ENCODE measurements around the gene SUSD4. TPM values are rescaled to one million over a fixed set of nuclear protein-coding genes. Genes with fewer than 3 reads are reported as not detected.

SUSD4 gene
- total RNA-seq, 6 experiments from 2014 or later, result 1.3 to 5.9 (median 2.8) TPM

GRCh38 chr1:223242382-223242955 lies 121.5 kb downstream of the SUSD4 start:
- no peaks in the 10 kb centered on the region for H3K9me3 ChIP-seq
- DNase-seq (no peak), ATAC-seq (no peak)
- peaks cover 0 to 2% (median 0%) of the 10 kb centered on the region in 4 donors for H3K4me1 ChIP-seq
- 86% methylated on average over 5 of the region's 6 CpGs for WGBS (ENCODE audit: insufficient coverage, low coverage, low lambda C conversion rate, missing lambda C conversion rate)
- H3K27ac ChIP-seq, result no peak overlapping the region
- intact Hi-C loops (cut with DNase I), result no loop called here
- H3K36me3 ChIP-seq, result no peaks in the 10 kb centered on the region
- TF ChIP-seq CTCF (IDR thresholded peaks at IDR 0.05) (no peak), POLR2A (IDR thresholded peaks at IDR 0.05) (no peak)
- no peak overlapping the region for H3K4me3 ChIP-seq
- no peaks in the 10 kb centered on the region for H3K27me3 ChIP-seq

GRCh38 chr1:223240122-223240521 lies 123.9 kb downstream of the SUSD4 start:
- TF ChIP-seq POLR2A (IDR thresholded peaks at IDR 0.05) (no peak), CTCF (IDR thresholded peaks at IDR 0.05) (no peak)
- Histone ChIP-seq H3K4me3 (no peak overlapping the region), H3K27me3 (no peaks in the 10 kb centered on the region), H3K9me3 (no peaks in the 10 kb centered on the region), H3K36me3 (no peaks in the 10 kb centered on the region), H3K4me1 (no peaks in the 10 kb centered on the region), H3K27ac (no peak overlapping the region)
- 63% methylated on average over 2 of the region's 2 CpGs for WGBS (ENCODE audit: insufficient coverage, low coverage, low lambda C conversion rate, missing lambda C conversion rate)
- DNase-seq (no peak), ATAC-seq (no peak)
- intact Hi-C loops (cut with DNase I), result no loop called here

GRCh38 chr1:223235091-223235490 lies 128.9 kb downstream of the SUSD4 start:
- no peaks in the 10 kb centered on the region for H3K4me1 ChIP-seq
- H3K27ac ChIP-seq, result no peak overlapping the region
- WGBS (ENCODE audit: insufficient coverage, low coverage, low lambda C conversion rate, missing lambda C conversion rate), result 67% methylated on average over 2 of the region's 3 CpGs
- intact Hi-C loops (cut with DNase I), result no loop called here
- no peak for ATAC-seq
- no peaks in the 10 kb centered on the region for H3K9me3 ChIP-seq
- no peaks in the 10 kb centered on the region for H3K27me3 ChIP-seq
- no peaks in the 10 kb centered on the region for H3K36me3 ChIP-seq
- H3K4me3 ChIP-seq, result no peak overlapping the region
- peak in 1 of 3 donors; percentile 12 for DNase-seq
- TF ChIP-seq POLR2A (IDR thresholded peaks at IDR 0.05) (no peak), CTCF (IDR thresholded peaks at IDR 0.05) (no peak)

DNA sequence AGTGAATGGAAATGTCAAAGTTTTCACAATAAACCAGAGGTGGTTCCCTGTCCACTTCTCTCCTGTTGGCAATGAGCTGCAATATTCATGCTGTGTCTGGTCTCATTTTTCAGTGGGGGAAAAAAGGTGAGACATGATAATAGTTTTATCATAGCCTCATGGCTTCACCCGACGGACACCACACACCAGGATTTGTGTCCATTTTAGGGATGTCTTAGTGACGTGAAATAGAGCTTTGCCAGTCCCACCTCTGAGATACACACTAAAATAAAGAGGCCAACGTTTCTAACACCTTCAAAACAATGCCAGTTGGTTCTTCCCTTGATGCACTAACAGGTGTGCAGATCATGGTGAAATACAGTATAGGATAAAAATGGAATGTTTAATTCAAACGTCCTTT lies 129.4 kb downstream of the SUSD4 start:
- intact Hi-C loops (cut with DNase I), result no loop called here
- Histone ChIP-seq H3K27me3 (no peaks in the 10 kb centered on the region), H3K4me3 (no peak overlapping the region), H3K9me3 (no peaks in the 10 kb centered on the region), H3K27ac (no peak overlapping the region), H3K36me3 (no peaks in the 10 kb centered on the region), H3K4me1 (no peaks in the 10 kb centered on the region)
- DNase-seq (no peak), ATAC-seq (no peak)
- TF ChIP-seq POLR2A (IDR thresholded peaks at IDR 0.05) (no peak), CTCF (IDR thresholded peaks at IDR 0.05) (no peak)
- WGBS (ENCODE audit: insufficient coverage, low coverage, low lambda C conversion rate, missing lambda C conversion rate), result 62% methylated on average over 5 of the region's 5 CpGs

DNA sequence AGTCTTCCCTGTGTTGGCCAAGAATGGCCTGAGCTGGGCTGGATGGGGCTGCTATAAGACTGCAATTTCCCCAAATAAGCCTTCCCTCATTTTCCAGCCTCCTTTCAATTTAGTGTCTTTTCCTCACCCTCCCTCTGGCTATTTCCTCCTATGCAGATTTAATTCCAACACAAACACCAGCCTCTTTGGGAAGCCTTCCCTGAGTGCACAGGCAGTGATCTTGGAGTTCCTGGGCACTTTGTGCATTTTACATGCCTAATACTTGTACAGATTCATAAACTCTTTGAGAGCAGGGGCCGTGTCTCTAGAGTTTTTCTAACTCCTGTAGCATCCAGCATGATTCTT lies 129.8 kb downstream of the SUSD4 start:
- no peaks in the 10 kb centered on the region for H3K36me3 ChIP-seq
- no peaks in the 10 kb centered on the region for H3K9me3 ChIP-seq
- H3K4me1 ChIP-seq, result no peaks in the 10 kb centered on the region
- no peak overlapping the region for H3K4me3 ChIP-seq
- DNase-seq (no peak), ATAC-seq (no peak)
- H3K27me3 ChIP-seq, result no peaks in the 10 kb centered on the region
- intact Hi-C loops (cut with DNase I), result no loop called here
- TF ChIP-seq POLR2A (IDR thresholded peaks at IDR 0.05) (no peak), CTCF (IDR thresholded peaks at IDR 0.05) (no peak)
- H3K27ac ChIP-seq, result no peak overlapping the region
- 55% methylated on average over 1 of the region's 1 CpG for WGBS (ENCODE audit: insufficient coverage, low coverage, low lambda C conversion rate, missing lambda C conversion rate)

Measured in right lobe of liver (tissue), 6 donors.